SK-N-SH (cell line): ENCODE data around the gene TPD52L2. TPM values are rescaled to one million over a fixed set of nuclear protein-coding genes. Genes with fewer than 3 reads are reported as not detected.

ENCODE experiments used
- CTCF ChIA-PET: fragments of 300-600, 350-600 bp; formaldehyde crosslinking; extraction: SDS; loops from one replicate; lab custom pipeline; 2021; lab: Yijun Ruan, JAX
- POLR2A ChIA-PET: fragments of 350-600 bp; sonication (Branson Sonifier 250); formaldehyde crosslinking; extraction: SDS; loops from one replicate; lab custom pipeline; 2020; ENCODE audit warnings: antibody characterized with exemption, inconsistent platforms; lab: Yijun Ruan, JAX
- DNase-seq: peaks from one replicate; pipeline ENCODE4 v3.0.0; 2012
- H2AFZ ChIP-seq: fragments of 200-600 bp; sonication (generic); 2 replicates; pipeline ENCODE4 v1.8.1; 2016; ENCODE audit warnings: antibody characterized with exemption, mild to moderate bottlenecking, low read depth
- H3F3A ChIP-seq: fragments of 200-600 bp; sonication (generic); replicated peaks from 2 replicates; pipeline ENCODE3; 2016; ENCODE audit warnings: antibody characterized with exemption, mild to moderate bottlenecking; ENCODE audit not compliant: insufficient read depth
- H3K27ac ChIP-seq, 2 experiments: fragments of 200-500 bp in 1 of 2; fragments of 200-600 bp in 1 of 2; sonication (Bioruptor generic) in 1 of 2; sonication (generic), shearing (Covaris generic) in 1 of 2; 2 replicates each; pipeline versions ENCODE4 v1.5.1 to v1.6.1; 2014 to 2016; ENCODE audit warnings: low read depth in 2 of 2, inconsistent platforms in 1 of 2, low read length in 1 of 2, mild to moderate bottlenecking in 1 of 2, mixed read lengths in 1 of 2
- H3K27me3 ChIP-seq: fragments of 200-600 bp; sonication (generic), shearing (Covaris generic); 2 replicates; pipeline ENCODE4 v1.6.1; 2016; ENCODE audit warnings: mixed run types; ENCODE audit not compliant: insufficient read depth
- H3K36me3 ChIP-seq, 2 experiments: fragments of 200-500 bp in 1 of 2; fragments of 200-600 bp in 1 of 2; sonication (Bioruptor generic) in 1 of 2; sonication (generic) in 1 of 2; replicated peaks in 1 of 2; 2 replicates each; pipeline versions ENCODE3 to v1.5.1; 2014 to 2016; ENCODE audit warnings: low read length in 1 of 2, mild to moderate bottlenecking in 1 of 2; ENCODE audit not compliant: insufficient read depth in 2 of 2, control insufficient read depth in 1 of 2
- H3K4me1 ChIP-seq, 2 experiments: fragments of 200-500 bp in 1 of 2; fragments of 200-600 bp in 1 of 2; sonication (Bioruptor generic) in 1 of 2; sonication (generic), shearing (Covaris generic) in 1 of 2; 2 replicates each; pipeline versions ENCODE4 v1.5.1 to v1.6.1; 2014 to 2016; ENCODE audit warnings: low read depth in 1 of 2, low read length in 1 of 2, mixed run types in 1 of 2; ENCODE audit not compliant: insufficient read depth in 2 of 2, control insufficient read depth in 1 of 2
- H3K4me2 ChIP-seq: fragments of 200-600 bp; sonication (generic), shearing (Covaris generic); 2 replicates; pipeline ENCODE4 v1.6.1; 2017; ENCODE audit warnings: mixed run types
- H3K4me3 ChIP-seq, 2 experiments: fragments of 200-500 bp in 1 of 2; fragments of 200-600 bp in 1 of 2; sonication (Bioruptor generic) in 1 of 2; sonication (generic), shearing (Covaris generic) in 1 of 2; 2 replicates each; pipeline versions ENCODE4 v1.5.1 to v1.8.1; 2014 to 2016; ENCODE audit warnings: low read depth in 2 of 2, inconsistent platforms in 1 of 2, low read length in 1 of 2, mild to moderate bottlenecking in 1 of 2, mixed read lengths in 1 of 2, moderate library complexity in 1 of 2
- H3K79me2 ChIP-seq: fragments of 200-600 bp; sonication (generic); 2 replicates; pipeline ENCODE4 v1.8.1; 2017; ENCODE audit warnings: mild to moderate bottlenecking; ENCODE audit not compliant: insufficient read depth
- H3K9ac ChIP-seq: fragments of 200-600 bp; sonication (generic); 2 replicates; pipeline ENCODE4 v1.6.1; 2017; ENCODE audit warnings: mixed run types
- H3K9me2 ChIP-seq: fragments of 200-600 bp; sonication (generic); 2 replicates; pipeline ENCODE4 v1.6.1; 2017; ENCODE audit warnings: mixed run types
- H3K9me3 ChIP-seq: fragments of 200-600 bp; sonication (generic); 2 replicates; pipeline ENCODE4 v1.6.1; 2017; ENCODE audit warnings: mixed run types, mild to moderate bottlenecking, moderate library complexity
- H4K20me1 ChIP-seq: fragments of 200-600 bp; sonication (generic); 2 replicates; pipeline ENCODE4 v1.6.1; 2017; ENCODE audit warnings: mild to moderate bottlenecking, mixed run types; ENCODE audit not compliant: insufficient read depth
- CHD2 ChIP-seq: fragments of 150-350 bp; IDR thresholded peaks from 2 replicates; pipeline ENCODE4 v1.6.1; 2018; ENCODE audit warnings: low read length; ENCODE audit not compliant: partially characterized antibody
- ELF1 ChIP-seq: IDR thresholded peaks from 2 replicates; pipeline ENCODE4 v1.4.0; 2012
- EP300 ChIP-seq, 2 experiments: IDR thresholded peaks; 2 replicates each; pipeline versions ENCODE4 v1.4.0 to v1.6.1; 2012; ENCODE audit warnings: borderline replicate concordance in 1 of 2, low read depth in 1 of 2, low read length in 1 of 2
- FOXJ3 ChIP-seq: sonication (generic); formaldehyde crosslinking; IDR thresholded peaks from 2 replicates; pipeline ENCODE4 v1.5.1; 2020; ENCODE audit warnings: mild to moderate bottlenecking, missing genetic modification reagents
- GABPA ChIP-seq: IDR thresholded peaks from 2 replicates; pipeline ENCODE4 v1.4.0; 2012; ENCODE audit warnings: low read depth, mild to moderate bottlenecking
- GATA2 ChIP-seq: sonication (generic); formaldehyde crosslinking; IDR thresholded peaks from 2 replicates; pipeline ENCODE4 v1.5.0; 2020; ENCODE audit warnings: mild to moderate bottlenecking, missing genetic modification reagents
- MXI1 ChIP-seq: IDR thresholded peaks from 2 replicates; pipeline ENCODE4 v1.6.1; 2012; ENCODE audit warnings: mild to moderate bottlenecking, low read depth, low read length, improper control_type of control experiment
- NFIC ChIP-seq: IDR thresholded peaks from 2 replicates; pipeline ENCODE4 v1.4.0; 2012; ENCODE audit warnings: borderline replicate concordance
- PBX3 ChIP-seq: IDR thresholded peaks from 2 replicates; pipeline ENCODE4; 2012
- POLR2AphosphoS5 ChIP-seq: IDR thresholded peaks from 2 replicates; pipeline ENCODE4 v1.6.1; 2012; ENCODE audit warnings: low read depth, low read length
- RAD21 ChIP-seq: IDR thresholded peaks from 2 replicates; pipeline ENCODE4 v1.6.1; 2012; ENCODE audit warnings: mild to moderate bottlenecking, low read length
- RCOR1 ChIP-seq: fragments of 150-350 bp; IDR thresholded peaks from 2 replicates; pipeline ENCODE4 v1.6.1; 2017; ENCODE audit warnings: antibody characterized with exemption, low read length
- SIN3A ChIP-seq: IDR thresholded peaks from 2 replicates; pipeline ENCODE4 v1.6.1; 2012; ENCODE audit warnings: low read depth, mild to moderate bottlenecking, low read length, moderate library complexity, borderline replicate concordance
- SMC3 ChIP-seq: IDR thresholded peaks from 2 replicates; pipeline ENCODE4 v1.6.1; 2012; ENCODE audit warnings: low read depth, low read length, improper control_type of control experiment
- TAF1 ChIP-seq: IDR thresholded peaks from 2 replicates; pipeline ENCODE4 v1.6.1; 2012; ENCODE audit warnings: low read depth, mild to moderate bottlenecking, low read length, moderate library complexity, borderline replicate concordance
- TCF12 ChIP-seq: IDR thresholded peaks from 2 replicates; pipeline ENCODE4 v1.4.0; 2012
- USF2 ChIP-seq: fragments of 150-350 bp; IDR thresholded peaks from 2 replicates; pipeline ENCODE4 v1.6.1; 2017; ENCODE audit warnings: antibody characterized with exemption, low read length, low read depth, borderline replicate concordance
- WGBS: methylation state at CpG from one replicate; pipeline ENCODE4 v1.1.6; 2017; ENCODE audit warnings: low lambda C conversion rate; 5-methylcytosine and 5-hydroxymethylcytosine counted together
- polyA plus RNA-seq, 3 experiments: library from polyadenylated mRNA; depleted of rRNA; stranded (reverse); fragments of >200 nt; gene quantifications; 2 replicates each; pipeline ENCODE4 v1.2.3, GENCODE V29; 2012
- TF ChIP-seq, protein P1 (sequence below): IDR thresholded peaks from 2 replicates; pipeline ENCODE4 v1.4.0; 2012; ENCODE audit warnings: low read depth, borderline replicate concordance
- TF ChIP-seq, protein P2 (sequence below): fragments of 200-600 bp; sonication (generic); IDR thresholded peaks from 2 replicates; pipeline ENCODE4 v1.6.1; 2017; ENCODE audit warnings: antibody characterized with exemption, mild to moderate bottlenecking, moderate library complexity

TPD52L2 gene
- polyA plus RNA-seq, 1 of the 3 experiments (the other 2 are of a cell fraction): 137 TPM

- Histone ChIP-seq H3K27me3 (no peaks in the 10 kb centered on the region), H3K4me1 (peaks cover 0 to 37% of the 10 kb centered on the region in 2 experiments; a peak in 1 of 4 replicates), H3K9ac (no peak within 1 kb of the TSS), H3K79me2 (peaks cover 29% of the 10 kb centered on the region), H3F3A (peaks cover 3% of the 10 kb centered on the region), H4K20me1 (no peaks in the 10 kb centered on the region), H3K4me3 (no peak within 1 kb of the TSS), H3K9me2 (no peaks in the 10 kb centered on the region), H2AFZ (no peak within 1 kb of the TSS), H3K27ac (no peak within 1 kb of the TSS)
- CTCF ChIA-PET: interaction anchor here (2.5 kb wide), 1 partner anchor 86 kb away, joined by 12 read pairs; no protein-coding TSS in a partner anchor
- POLR2A ChIA-PET: no interaction called here
- DNase-seq: no peak
- 97% methylated on average over 52 of the region's 59 CpGs for WGBS
- no peak for TF ChIP-seq GABPA
- TF ChIP-seq ELF1: no peak
- TF ChIP-seq, all 33 proteins: peak for 0
- H3K4me2 ChIP-seq: no peak within 1 kb of the TSS
- H3K9me3 ChIP-seq: no peaks in the 10 kb centered on the region
- peaks cover 0 to 13% of the 10 kb centered on the region in 2 experiments for H3K36me3 ChIP-seq
Measured at GRCh38 chr20:63861365-63861934, 3.6 kb upstream of the TPD52L2 start, which contains the start of gene ABHD16B. ABHD16B (plus strand) TSS chr20:63861498; CDS start chr20:63861541, 43 bp downstream.

GRCh38 chr20:63861981-63862901 is 2.8 kb upstream of the TPD52L2 start:
- H3K79me2 ChIP-seq: peaks cover 37% of the 10 kb centered on the region
- H3K4me3 ChIP-seq: no peak overlapping the region
- H3K27ac ChIP-seq: no peak overlapping the region
- H3K9me2 ChIP-seq: no peaks in the 10 kb centered on the region
- WGBS: 97% methylated on average over 49 of the region's 95 CpGs
- H3F3A ChIP-seq: peaks cover 3% of the 10 kb centered on the region
- no peaks in the 10 kb centered on the region for H4K20me1 ChIP-seq
- CTCF ChIA-PET: interaction anchor here (0.7 to 2.5 kb wide), 2 partner anchors 76 to 87 kb away, joined by 3 to 12 read pairs; no protein-coding TSS in a partner anchor
- H3K9me3 ChIP-seq: no peaks in the 10 kb centered on the region
- POLR2A ChIA-PET: no interaction called here
- no peak overlapping the region for H3K4me2 ChIP-seq
- H3K36me3 ChIP-seq: peaks cover 4 to 13% of the 10 kb centered on the region in 2 experiments
- no peak overlapping the region for H3K9ac ChIP-seq
- peaks cover 0 to 33% of the 10 kb centered on the region in 2 experiments; a peak in 1 of 4 replicates for H3K4me1 ChIP-seq
- no peak for DNase-seq
- H2AFZ ChIP-seq: no peak overlapping the region
- no peaks in the 10 kb centered on the region for H3K27me3 ChIP-seq
- TF ChIP-seq RCOR1: no peak
- TF ChIP-seq CHD2: no peak
- no peak for TF ChIP-seq TAF1
- no peak for TF ChIP-seq SIN3A
- TF ChIP-seq PBX3: no peak
- no peak for TF ChIP-seq MXI1
- TF ChIP-seq EP300 (IDR thresholded peaks at IDR 0.05; ENCODE audit: borderline replicate concordance in 1 of 2, low read depth in 1 of 2, low read length in 1 of 2): no peak
- TF ChIP-seq GATA2 (CRISPR knock-in tag): no peak
- TF ChIP-seq SMC3: no peak
- no peak for TF ChIP-seq NFIC
- TF ChIP-seq TCF12: no peak
- no peak for TF ChIP-seq POLR2AphosphoS5
- TF ChIP-seq FOXJ3: no peak
- TF ChIP-seq, protein P1, sequence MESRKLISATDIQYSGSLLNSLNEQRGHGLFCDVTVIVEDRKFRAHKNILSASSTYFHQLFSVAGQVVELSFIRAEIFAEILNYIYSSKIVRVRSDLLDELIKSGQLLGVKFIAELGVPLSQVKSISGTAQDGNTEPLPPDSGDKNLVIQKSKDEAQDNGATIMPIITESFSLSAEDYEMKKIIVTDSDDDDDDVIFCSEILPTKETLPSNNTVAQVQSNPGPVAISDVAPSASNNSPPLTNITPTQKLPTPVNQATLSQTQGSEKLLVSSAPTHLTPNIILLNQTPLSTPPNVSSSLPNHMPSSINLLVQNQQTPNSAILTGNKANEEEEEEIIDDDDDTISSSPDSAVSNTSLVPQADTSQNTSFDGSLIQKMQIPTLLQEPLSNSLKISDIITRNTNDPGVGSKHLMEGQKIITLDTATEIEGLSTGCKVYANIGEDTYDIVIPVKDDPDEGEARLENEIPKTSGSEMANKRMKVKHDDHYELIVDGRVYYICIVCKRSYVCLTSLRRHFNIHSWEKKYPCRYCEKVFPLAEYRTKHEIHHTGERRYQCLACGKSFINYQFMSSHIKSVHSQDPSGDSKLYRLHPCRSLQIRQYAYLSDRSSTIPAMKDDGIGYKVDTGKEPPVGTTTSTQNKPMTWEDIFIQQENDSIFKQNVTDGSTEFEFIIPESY: no peak
- no peak for TF ChIP-seq RAD21
- TF ChIP-seq, protein P2, sequence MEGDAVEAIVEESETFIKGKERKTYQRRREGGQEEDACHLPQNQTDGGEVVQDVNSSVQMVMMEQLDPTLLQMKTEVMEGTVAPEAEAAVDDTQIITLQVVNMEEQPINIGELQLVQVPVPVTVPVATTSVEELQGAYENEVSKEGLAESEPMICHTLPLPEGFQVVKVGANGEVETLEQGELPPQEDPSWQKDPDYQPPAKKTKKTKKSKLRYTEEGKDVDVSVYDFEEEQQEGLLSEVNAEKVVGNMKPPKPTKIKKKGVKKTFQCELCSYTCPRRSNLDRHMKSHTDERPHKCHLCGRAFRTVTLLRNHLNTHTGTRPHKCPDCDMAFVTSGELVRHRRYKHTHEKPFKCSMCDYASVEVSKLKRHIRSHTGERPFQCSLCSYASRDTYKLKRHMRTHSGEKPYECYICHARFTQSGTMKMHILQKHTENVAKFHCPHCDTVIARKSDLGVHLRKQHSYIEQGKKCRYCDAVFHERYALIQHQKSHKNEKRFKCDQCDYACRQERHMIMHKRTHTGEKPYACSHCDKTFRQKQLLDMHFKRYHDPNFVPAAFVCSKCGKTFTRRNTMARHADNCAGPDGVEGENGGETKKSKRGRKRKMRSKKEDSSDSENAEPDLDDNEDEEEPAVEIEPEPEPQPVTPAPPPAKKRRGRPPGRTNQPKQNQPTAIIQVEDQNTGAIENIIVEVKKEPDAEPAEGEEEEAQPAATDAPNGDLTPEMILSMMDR: no peak
- TF ChIP-seq USF2: no peak
